ENCODE results near the gene COPG2. TPM values are rescaled to one million over a fixed set of nuclear protein-coding genes. Genes with fewer than 3 reads are reported as not detected.

The COPG2 gene
- total and polyA plus RNA-seq, 2 of the 4 experiments (the other 2 are of a cell fraction) = 18.1 to 50.0 TPM

- Histone ChIP-seq H3K9ac (ENCODE audit: low read depth, low read length) (no peak overlapping the region), H2BK20ac (ENCODE audit: low read depth, low read length) (no peak overlapping the region), H2AFZ (replicated peaks; ENCODE audit: low read length, poor library complexity) (no peak overlapping the region), H3K27ac (ENCODE audit: insufficient read depth, low read length) (no peak overlapping the region), H3K23ac (ENCODE audit: low read depth, low read length) (no peak overlapping the region), H3K9me1 (ENCODE audit: insufficient read depth, low read length) (no peaks in the 10 kb centered on the region), H3K14ac (replicated peaks; ENCODE audit: low read depth, low read length) (no peak overlapping the region), H3K4me1 (ENCODE audit: control insufficient read depth, insufficient read depth, low read length) (no peaks in the 10 kb centered on the region), H3K27me3 (ENCODE audit: control insufficient read depth, insufficient read depth, low read length) (peaks cover 3% of the 10 kb centered on the region), H2BK5ac (ENCODE audit: low read depth, low read length, poor library complexity, severe bottlenecking) (no peak overlapping the region), H4K5ac (ENCODE audit: low read depth, low read length) (no peak overlapping the region), H3K4me3 (ENCODE audit: insufficient read depth, low read depth, low read length) (no peak overlapping the region), H4K91ac (ENCODE audit: insufficient read depth, low read depth, low read length) (no peak overlapping the region), H2AK9ac (replicated peaks; ENCODE audit: low read depth, low read length, poor library complexity) (no peak overlapping the region), H3K4me2 (ENCODE audit: low read depth, low read length) (no peak overlapping the region), H2BK120ac (ENCODE audit: low read depth, low read length) (no peak overlapping the region), H4K20me1 (ENCODE audit: insufficient read depth, low read length) (no peaks in the 10 kb centered on the region), H3K36me3 (ENCODE audit: control insufficient read depth, insufficient read depth, low read length) (no peaks in the 10 kb centered on the region), H3K56ac (ENCODE audit: extremely low read depth, insufficient read depth, low read length) (no peak overlapping the region), H3K18ac (ENCODE audit: low read depth, low read length) (no peak overlapping the region), H3K79me1 (ENCODE audit: low read depth in 1 of 2, low read length in 2 of 2) (no peaks in the 10 kb centered on the region), H4K8ac (ENCODE audit: low read depth in 2 of 2, low read length in 2 of 2) (no peak overlapping the region), H3K4ac (ENCODE audit: low read depth, low read length) (no peak overlapping the region), H2BK15ac (ENCODE audit: low read depth, low read length) (no peak overlapping the region), H3K9me3 (ENCODE audit: control insufficient read depth, insufficient read depth, low read length) (peaks cover 4% of the 10 kb centered on the region), H2AK5ac (ENCODE audit: low read depth, low read length) (no peak overlapping the region)
- DNase-seq (no peak), ATAC-seq (ENCODE audit: low read depth) (no peak)
- WGBS, 2 experiments (ENCODE audit: extremely low coverage in 2 of 2, insufficient read length in 1 of 2) = 60% methylated on average over 1 of the region's 3 CpGs; no CpG with 5 or more reads in 1 of the 2 experiments
- ChIA-PET CTCF (no interaction called here), POLR2A (ENCODE audit: unreplicated experiment) (interaction anchor here (0.7 kb wide), 1 partner anchor 10 kb away, joined by 4 read pairs; no protein-coding TSS in a partner anchor)
- dilution Hi-C loops (cut with HindIII; ENCODE audit: low sequenced_read_pairs, unreplicated experiment) = no loop called here
- no peak for TF ChIP-seq ELK1 (IDR thresholded peaks at IDR 0.05; ENCODE audit: borderline replicate concordance, low read depth, low read length)
- no peak for TF ChIP-seq BHLHE40 (IDR thresholded peaks at IDR 0.05; ENCODE audit: low read depth, low read length)
- no peak for TF ChIP-seq POLR2A (IDR thresholded peaks at IDR 0.05; ENCODE audit: low read depth, low read length)
- TF ChIP-seq CEBPB (IDR thresholded peaks at IDR 0.05; ENCODE audit: low read depth, low read length) = no peak
- no peak for TF ChIP-seq MAFK (IDR thresholded peaks at IDR 0.05; ENCODE audit: low read depth, low read length)
- no peak for TF ChIP-seq RCOR1 (IDR thresholded peaks at IDR 0.05; ENCODE audit: insufficient replicate concordance, low read length)
- TF ChIP-seq RFX5 (IDR thresholded peaks at IDR 0.05; ENCODE audit: low read depth, low read length) = no peak
- TF ChIP-seq MXI1 (IDR thresholded peaks at IDR 0.05; ENCODE audit: borderline replicate concordance, low read depth, low read length) = no peak
- no peak for TF ChIP-seq FOS (IDR thresholded peaks at IDR 0.05; ENCODE audit: low read depth, low read length)
- no peak for TF ChIP-seq SMC3 (IDR thresholded peaks at IDR 0.05; ENCODE audit: low read depth, low read length)
- no peak for TF ChIP-seq RAD21 (IDR thresholded peaks at IDR 0.05; ENCODE audit: low read length)
- TF ChIP-seq CHD1 (IDR thresholded peaks at IDR 0.05; ENCODE audit: low read depth, low read length) = no peak
- no peak for TF ChIP-seq NFE2L2 (IDR thresholded peaks at IDR 0.05; ENCODE audit: low read depth, low read length)
- TF ChIP-seq USF2 (IDR thresholded peaks at IDR 0.05; ENCODE audit: low read depth, low read length) = no peak
- no peak for TF ChIP-seq MAZ (IDR thresholded peaks at IDR 0.05; ENCODE audit: borderline replicate concordance, low read depth, low read length)
- in situ Hi-C loops (cut with MboI; ENCODE audit: low sequenced_read_pairs) = no loop called here
- intact Hi-C loops (cut with micrococcal nuclease) = no loop called here
- no TSS peak for BruUV-seq (replicated peaks)
Measured at GRCh38 chr7:130478991-130479390, 189.6 kb downstream of the COPG2 start.
